GM23338 (cell line): ENCODE measurements around the gene GNB5. TPM values are rescaled to one million over a fixed set of nuclear protein-coding genes. Genes with fewer than 3 reads are reported as not detected.

Source experiments
- ATAC-seq: fragments of 200-7000 bp; cut with Tn5 transposase; 3 replicates; pipeline ENCODE4 v1.9.1; 2020
- DNase-seq: peaks from one replicate; pipeline ENCODE4 v3.0.0-alpha.2; 2015; ENCODE audit warnings: low spot score
- H2AFZ ChIP-seq: fragments of 200-600 bp; sonication (generic); 2 replicates; pipeline ENCODE4 v1.8.0; 2016; ENCODE audit warnings: antibody characterized with exemption, mild to moderate bottlenecking, moderate library complexity
- H3F3A ChIP-seq: fragments of 200-600 bp; sonication (generic); replicated peaks from 2 replicates; pipeline ENCODE4 v1.8.0; 2017; ENCODE audit warnings: antibody characterized with exemption, mixed run types, low read depth
- H3K27ac ChIP-seq: fragments of 200-600 bp; sonication (generic); 2 replicates; pipeline ENCODE4 v1.6.1; 2016; ENCODE audit warnings: low read depth
- H3K27me3 ChIP-seq: fragments of 200-600 bp; sonication (generic); 2 replicates; pipeline ENCODE4 v1.8.0; 2016; ENCODE audit warnings: mild to moderate bottlenecking, mixed run types, moderate library complexity; ENCODE audit not compliant: insufficient read depth
- H3K36me3 ChIP-seq: fragments of 200-600 bp; sonication (generic); 2 replicates; pipeline ENCODE4 v1.8.0; 2016; ENCODE audit warnings: mild to moderate bottlenecking; ENCODE audit not compliant: insufficient read depth
- H3K4me1 ChIP-seq: fragments of 200-600 bp; sonication (generic); 2 replicates; pipeline ENCODE4 v1.8.0; 2016; ENCODE audit warnings: mild to moderate bottlenecking, moderate library complexity; ENCODE audit not compliant: insufficient read depth
- H3K4me2 ChIP-seq: fragments of 200-600 bp; sonication (generic); 2 replicates; pipeline ENCODE4 v1.7.1; 2017; ENCODE audit warnings: mixed run types
- H3K4me3 ChIP-seq: fragments of 200-600 bp; sonication (generic); 2 replicates; pipeline ENCODE4 v1.6.1; 2016; ENCODE audit warnings: mixed run types
- H3K79me2 ChIP-seq: fragments of 200-600 bp; sonication (generic); replicated peaks from 2 replicates; pipeline ENCODE4 v1.8.0; 2017; ENCODE audit warnings: mild to moderate bottlenecking; ENCODE audit not compliant: insufficient read depth
- H3K9me2 ChIP-seq: fragments of 200-600 bp; sonication (generic); 2 replicates; pipeline ENCODE4 v1.8.0; 2017; ENCODE audit not compliant: insufficient read depth
- H4K20me1 ChIP-seq: fragments of 200-600 bp; sonication (generic); replicated peaks from 2 replicates; pipeline ENCODE4 v1.8.0; 2017; ENCODE audit warnings: mild to moderate bottlenecking; ENCODE audit not compliant: insufficient read depth
- H3K27ac Mint-ChIP-seq: 2 replicates; pipeline ENCODE4 v1.8.0; 2020; ENCODE audit warnings: inconsistent platforms, mild to moderate bottlenecking, moderate library complexity, mixed read lengths
- H3K27me3 Mint-ChIP-seq: 3 replicates; pipeline ENCODE4 v1.8.0; 2022; ENCODE audit warnings: low read depth, mild to moderate bottlenecking, moderate library complexity, mixed read lengths, inconsistent platforms; ENCODE audit not compliant: insufficient read depth, poor library complexity
- H3K36me3 Mint-ChIP-seq: 3 replicates; pipeline ENCODE4 v1.8.0; 2021; ENCODE audit warnings: low read depth, mild to moderate bottlenecking, inconsistent platforms, moderate library complexity, mixed read lengths
- H3K4me1 Mint-ChIP-seq: 3 replicates; pipeline ENCODE4 v1.8.0; 2020; ENCODE audit warnings: mild to moderate bottlenecking, inconsistent platforms, mixed read lengths
- H3K4me3 Mint-ChIP-seq: 3 replicates; pipeline ENCODE4 v1.8.0; 2021; ENCODE audit warnings: moderate library complexity, mild to moderate bottlenecking, inconsistent platforms, mixed read lengths
- H3K9me3 Mint-ChIP-seq: 3 replicates; pipeline ENCODE4 v1.8.0; 2020; ENCODE audit warnings: moderate library complexity, mild to moderate bottlenecking, inconsistent platforms, mixed read lengths
- CREB1 ChIP-seq: fragments of 250-450 bp; sonication (Bioruptor Pico); IDR thresholded peaks from 2 replicates; pipeline ENCODE4 v1.5.0; 2020; ENCODE audit warnings: low read depth, mild to moderate bottlenecking, moderate library complexity
- EZH2 ChIP-seq: fragments of 200-600 bp; sonication (generic); IDR thresholded peaks from one replicate; pipeline ENCODE4 v1.8.0; 2017; ENCODE audit warnings: antibody characterized with exemption, mild to moderate bottlenecking, low read depth; ENCODE audit not compliant: unreplicated experiment
- JUNB ChIP-seq: IDR thresholded peaks from one replicate; pipeline ENCODE4 v1.6.1; 2016; ENCODE audit warnings: antibody characterized with exemption; ENCODE audit not compliant: unreplicated experiment
- NANOG ChIP-seq: IDR thresholded peaks from 2 replicates; pipeline ENCODE4 v1.6.1; 2016; ENCODE audit warnings: antibody characterized with exemption, borderline replicate concordance
- POLR2AphosphoS5 ChIP-seq: IDR thresholded peaks from 2 replicates; pipeline ENCODE4 v1.6.1; 2016; ENCODE audit warnings: antibody characterized with exemption, low read depth
- ZNF114 ChIP-seq: fragments of 250-450 bp; sonication (Bioruptor Pico); IDR thresholded peaks from 2 replicates; pipeline ENCODE4 v1.5.0; 2020; ENCODE audit warnings: mild to moderate bottlenecking, moderate library complexity
- ZNF331 ChIP-seq: fragments of 250-450 bp; sonication (Bioruptor Pico); IDR thresholded peaks from 2 replicates; pipeline ENCODE4 v1.5.0; 2020; ENCODE audit warnings: low read depth, mild to moderate bottlenecking, moderate library complexity
- polyA plus RNA-seq: library from polyadenylated mRNA; unstranded; fragments of >200 nt; fragmentation: Nextera tagmentation; extraction: Ambion mirVana; gene quantifications from 2 replicates; pipeline ENCODE4 v1.2.1, GENCODE V29; 2016
- total RNA-seq: library from RNA; depleted of rRNA; stranded (reverse); fragments of >200 nt; shearing (Covaris generic); gene quantifications from 2 replicates; pipeline ENCODE4 v1.2.3, GENCODE V29; 2014
- TF ChIP-seq, protein P1 (sequence below): IDR thresholded peaks from one replicate; pipeline ENCODE4 v1.6.1; 2018; ENCODE audit warnings: antibody characterized with exemption; ENCODE audit not compliant: unreplicated experiment
- TF ChIP-seq, protein P2 (sequence below): fragments of 250-450 bp; sonication (Bioruptor Pico); IDR thresholded peaks from 2 replicates; pipeline ENCODE4 v1.5.0; 2020; ENCODE audit warnings: mild to moderate bottlenecking, moderate library complexity
- TF ChIP-seq, protein P3 (sequence below): IDR thresholded peaks from 2 replicates; pipeline ENCODE4 v1.6.1; 2016; ENCODE audit warnings: antibody characterized with exemption
- TF ChIP-seq, protein P4 (sequence below), 2 experiments: fragments of 200-600 bp in 1 of 2; sonication (generic) in 1 of 2; conservative IDR thresholded peaks; 2 replicates each; pipeline versions ENCODE4 v1.5.1 to v1.6.1; 2016 to 2017; ENCODE audit warnings: antibody characterized with exemption in 2 of 2, low read depth in 2 of 2, mild to moderate bottlenecking in 2 of 2, moderate library complexity in 1 of 2

GNB5 gene
- total and polyA plus RNA-seq, 2 experiments from 2014 or later, result 23.0 to 40.8 TPM

DNA sequence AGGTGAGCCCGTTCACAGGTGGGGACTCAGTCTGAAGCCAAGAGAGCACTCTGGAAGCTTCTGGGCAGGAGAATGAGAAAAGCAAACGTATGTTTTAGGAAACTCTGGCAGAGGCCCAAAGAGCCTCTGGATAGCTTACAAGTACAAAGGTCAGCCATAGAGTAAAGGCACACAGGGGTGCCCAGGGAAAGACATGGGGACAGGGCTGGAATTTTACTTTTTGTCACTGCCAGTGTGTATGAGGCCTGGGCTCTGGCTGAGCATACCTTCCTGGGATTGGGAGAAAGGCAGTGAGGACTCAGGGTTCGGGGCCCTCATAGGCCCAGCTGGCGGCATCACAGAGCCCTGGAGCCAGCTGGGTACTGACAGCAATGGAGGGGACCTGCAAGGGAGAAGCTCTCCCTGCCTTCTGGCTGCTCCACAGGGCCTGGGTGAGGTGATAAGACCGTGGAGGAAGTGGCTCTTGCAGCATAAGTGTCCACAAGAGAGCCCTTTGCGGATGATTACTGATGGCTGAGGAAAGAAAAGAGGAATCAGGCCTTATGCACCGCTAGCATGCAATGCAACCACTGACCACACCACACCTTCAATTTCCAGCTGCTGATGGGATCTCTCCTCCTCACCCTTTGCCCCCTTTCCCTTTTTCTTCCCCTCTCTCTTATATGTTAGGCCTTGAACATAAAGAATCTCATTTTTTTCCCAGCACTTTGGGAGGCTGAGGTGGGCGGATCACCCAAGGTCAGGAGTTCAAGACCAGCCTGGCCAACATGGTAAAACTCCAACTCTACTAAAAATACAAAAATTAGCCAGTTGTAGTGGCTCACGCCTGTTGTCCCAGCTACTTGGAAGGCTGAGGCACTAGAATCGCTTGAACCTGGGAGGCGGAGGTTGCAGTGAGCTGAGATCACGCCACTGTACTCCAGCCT, 53.5 kb downstream of the GNB5 start (continued):
- TF ChIP-seq, protein P1, sequence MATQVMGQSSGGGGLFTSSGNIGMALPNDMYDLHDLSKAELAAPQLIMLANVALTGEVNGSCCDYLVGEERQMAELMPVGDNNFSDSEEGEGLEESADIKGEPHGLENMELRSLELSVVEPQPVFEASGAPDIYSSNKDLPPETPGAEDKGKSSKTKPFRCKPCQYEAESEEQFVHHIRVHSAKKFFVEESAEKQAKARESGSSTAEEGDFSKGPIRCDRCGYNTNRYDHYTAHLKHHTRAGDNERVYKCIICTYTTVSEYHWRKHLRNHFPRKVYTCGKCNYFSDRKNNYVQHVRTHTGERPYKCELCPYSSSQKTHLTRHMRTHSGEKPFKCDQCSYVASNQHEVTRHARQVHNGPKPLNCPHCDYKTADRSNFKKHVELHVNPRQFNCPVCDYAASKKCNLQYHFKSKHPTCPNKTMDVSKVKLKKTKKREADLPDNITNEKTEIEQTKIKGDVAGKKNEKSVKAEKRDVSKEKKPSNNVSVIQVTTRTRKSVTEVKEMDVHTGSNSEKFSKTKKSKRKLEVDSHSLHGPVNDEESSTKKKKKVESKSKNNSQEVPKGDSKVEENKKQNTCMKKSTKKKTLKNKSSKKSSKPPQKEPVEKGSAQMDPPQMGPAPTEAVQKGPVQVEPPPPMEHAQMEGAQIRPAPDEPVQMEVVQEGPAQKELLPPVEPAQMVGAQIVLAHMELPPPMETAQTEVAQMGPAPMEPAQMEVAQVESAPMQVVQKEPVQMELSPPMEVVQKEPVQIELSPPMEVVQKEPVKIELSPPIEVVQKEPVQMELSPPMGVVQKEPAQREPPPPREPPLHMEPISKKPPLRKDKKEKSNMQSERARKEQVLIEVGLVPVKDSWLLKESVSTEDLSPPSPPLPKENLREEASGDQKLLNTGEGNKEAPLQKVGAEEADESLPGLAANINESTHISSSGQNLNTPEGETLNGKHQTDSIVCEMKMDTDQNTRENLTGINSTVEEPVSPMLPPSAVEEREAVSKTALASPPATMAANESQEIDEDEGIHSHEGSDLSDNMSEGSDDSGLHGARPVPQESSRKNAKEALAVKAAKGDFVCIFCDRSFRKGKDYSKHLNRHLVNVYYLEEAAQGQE, result no peak

DNA sequence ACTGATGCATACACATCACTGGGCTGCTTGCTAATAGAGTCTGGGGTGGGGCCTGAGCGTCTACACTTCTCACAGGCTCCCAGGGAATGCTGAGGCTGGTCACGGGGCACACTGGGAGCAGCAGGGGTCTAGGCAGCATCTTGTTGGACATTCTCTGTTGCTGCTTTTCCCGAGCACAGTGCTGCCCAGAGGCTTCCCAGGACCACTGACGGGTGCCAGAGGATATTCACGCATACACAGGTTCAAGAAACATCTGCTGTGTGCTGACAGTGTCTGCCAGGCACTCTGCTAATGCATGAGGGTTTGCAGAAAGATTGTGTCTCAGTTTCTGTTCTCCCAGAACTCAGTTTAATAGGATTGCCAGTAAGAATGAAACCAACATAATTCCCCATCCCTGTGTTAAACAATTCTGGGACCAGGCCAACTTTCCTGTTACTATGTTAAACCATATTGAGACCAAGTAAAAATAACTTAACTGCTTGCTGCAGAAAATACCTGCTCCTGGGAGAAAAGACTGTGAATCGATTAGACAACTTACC, 54.7 kb downstream of the GNB5 start:
- ATAC-seq (no peak), DNase-seq (no peak)
- H3K4me2 ChIP-seq, result no peak overlapping the region
- H3K4me3 Mint-ChIP-seq, result no peak overlapping the region
- peak overlapping the region; percentile 48; the same call in 1 of the 2 replicates for H3K27ac ChIP-seq
- peaks cover 13% of the 10 kb centered on the region for H3K4me1 Mint-ChIP-seq
- H3K27me3 ChIP-seq, result no peaks in the 10 kb centered on the region
- no peaks in the 10 kb centered on the region for H3K9me2 ChIP-seq
- H4K20me1 ChIP-seq, result no peaks in the 10 kb centered on the region
- H3K27ac Mint-ChIP-seq, result no peak overlapping the region
- no peak overlapping the region for H3K4me3 ChIP-seq
- H3F3A ChIP-seq, result no peaks in the 10 kb centered on the region
- H3K9me3 Mint-ChIP-seq, result no peaks in the 10 kb centered on the region
- peaks cover 9% of the 10 kb centered on the region for H3K36me3 Mint-ChIP-seq
- no peaks in the 10 kb centered on the region for H3K79me2 ChIP-seq
- H3K27me3 Mint-ChIP-seq, result peaks cover 2% of the 10 kb centered on the region
- H3K4me1 ChIP-seq, result no peaks in the 10 kb centered on the region
- peaks cover 10% of the 10 kb centered on the region for H3K36me3 ChIP-seq
- TF ChIP-seq ZNF331 (CRISPR knock-in tag), result no peak
- TF ChIP-seq POLR2AphosphoS5, result no peak
- TF ChIP-seq, protein P2, sequence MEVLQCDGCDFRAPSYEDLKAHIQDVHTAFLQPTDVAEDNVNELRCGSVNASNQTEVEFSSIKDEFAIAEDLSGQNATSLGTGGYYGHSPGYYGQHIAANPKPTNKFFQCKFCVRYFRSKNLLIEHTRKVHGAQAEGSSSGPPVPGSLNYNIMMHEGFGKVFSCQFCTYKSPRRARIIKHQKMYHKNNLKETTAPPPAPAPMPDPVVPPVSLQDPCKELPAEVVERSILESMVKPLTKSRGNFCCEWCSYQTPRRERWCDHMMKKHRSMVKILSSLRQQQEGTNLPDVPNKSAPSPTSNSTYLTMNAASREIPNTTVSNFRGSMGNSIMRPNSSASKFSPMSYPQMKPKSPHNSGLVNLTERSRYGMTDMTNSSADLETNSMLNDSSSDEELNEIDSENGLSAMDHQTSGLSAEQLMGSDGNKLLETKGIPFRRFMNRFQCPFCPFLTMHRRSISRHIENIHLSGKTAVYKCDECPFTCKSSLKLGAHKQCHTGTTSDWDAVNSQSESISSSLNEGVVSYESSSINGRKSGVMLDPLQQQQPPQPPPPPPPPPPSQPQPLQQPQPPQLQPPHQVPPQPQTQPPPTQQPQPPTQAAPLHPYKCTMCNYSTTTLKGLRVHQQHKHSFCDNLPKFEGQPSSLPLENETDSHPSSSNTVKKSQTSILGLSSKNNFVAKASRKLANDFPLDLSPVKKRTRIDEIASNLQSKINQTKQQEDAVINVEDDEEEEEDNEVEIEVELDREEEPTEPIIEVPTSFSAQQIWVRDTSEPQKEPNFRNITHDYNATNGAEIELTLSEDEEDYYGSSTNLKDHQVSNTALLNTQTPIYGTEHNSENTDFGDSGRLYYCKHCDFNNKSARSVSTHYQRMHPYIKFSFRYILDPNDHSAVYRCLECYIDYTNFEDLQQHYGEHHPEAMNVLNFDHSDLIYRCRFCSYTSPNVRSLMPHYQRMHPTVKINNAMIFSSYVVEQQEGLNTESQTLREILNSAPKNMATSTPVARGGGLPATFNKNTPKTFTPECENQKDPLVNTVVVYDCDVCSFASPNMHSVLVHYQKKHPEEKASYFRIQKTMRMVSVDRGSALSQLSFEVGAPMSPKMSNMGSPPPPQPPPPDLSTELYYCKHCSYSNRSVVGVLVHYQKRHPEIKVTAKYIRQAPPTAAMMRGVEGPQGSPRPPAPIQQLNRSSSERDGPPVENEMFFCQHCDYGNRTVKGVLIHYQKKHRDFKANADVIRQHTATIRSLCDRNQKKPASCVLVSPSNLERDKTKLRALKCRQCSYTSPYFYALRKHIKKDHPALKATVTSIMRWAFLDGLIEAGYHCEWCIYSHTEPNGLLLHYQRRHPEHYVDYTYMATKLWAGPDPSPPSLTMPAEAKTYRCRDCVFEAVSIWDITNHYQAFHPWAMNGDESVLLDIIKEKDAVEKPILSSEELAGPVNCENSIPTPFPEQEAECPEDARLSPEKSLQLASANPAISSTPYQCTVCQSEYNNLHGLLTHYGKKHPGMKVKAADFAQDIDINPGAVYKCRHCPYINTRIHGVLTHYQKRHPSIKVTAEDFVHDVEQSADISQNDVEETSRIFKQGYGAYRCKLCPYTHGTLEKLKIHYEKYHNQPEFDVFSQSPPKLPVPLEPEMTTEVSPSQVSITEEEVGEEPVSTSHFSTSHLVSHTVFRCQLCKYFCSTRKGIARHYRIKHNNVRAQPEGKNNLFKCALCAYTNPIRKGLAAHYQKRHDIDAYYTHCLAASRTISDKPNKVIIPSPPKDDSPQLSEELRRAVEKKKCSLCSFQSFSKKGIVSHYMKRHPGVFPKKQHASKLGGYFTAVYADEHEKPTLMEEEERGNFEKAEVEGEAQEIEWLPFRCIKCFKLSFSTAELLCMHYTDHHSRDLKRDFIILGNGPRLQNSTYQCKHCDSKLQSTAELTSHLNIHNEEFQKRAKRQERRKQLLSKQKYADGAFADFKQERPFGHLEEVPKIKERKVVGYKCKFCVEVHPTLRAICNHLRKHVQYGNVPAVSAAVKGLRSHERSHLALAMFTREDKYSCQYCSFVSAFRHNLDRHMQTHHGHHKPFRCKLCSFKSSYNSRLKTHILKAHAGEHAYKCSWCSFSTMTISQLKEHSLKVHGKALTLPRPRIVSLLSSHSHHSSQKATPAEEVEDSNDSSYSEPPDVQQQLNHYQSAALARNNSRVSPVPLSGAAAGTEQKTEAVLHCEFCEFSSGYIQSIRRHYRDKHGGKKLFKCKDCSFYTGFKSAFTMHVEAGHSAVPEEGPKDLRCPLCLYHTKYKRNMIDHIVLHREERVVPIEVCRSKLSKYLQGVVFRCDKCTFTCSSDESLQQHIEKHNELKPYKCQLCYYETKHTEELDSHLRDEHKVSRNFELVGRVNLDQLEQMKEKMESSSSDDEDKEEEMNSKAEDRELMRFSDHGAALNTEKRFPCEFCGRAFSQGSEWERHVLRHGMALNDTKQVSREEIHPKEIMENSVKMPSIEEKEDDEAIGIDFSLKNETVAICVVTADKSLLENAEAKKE (CRISPR knock-in tag), result no peak
- no peak for TF ChIP-seq NANOG
- no peak for TF ChIP-seq EZH2
- TF ChIP-seq, protein P3, sequence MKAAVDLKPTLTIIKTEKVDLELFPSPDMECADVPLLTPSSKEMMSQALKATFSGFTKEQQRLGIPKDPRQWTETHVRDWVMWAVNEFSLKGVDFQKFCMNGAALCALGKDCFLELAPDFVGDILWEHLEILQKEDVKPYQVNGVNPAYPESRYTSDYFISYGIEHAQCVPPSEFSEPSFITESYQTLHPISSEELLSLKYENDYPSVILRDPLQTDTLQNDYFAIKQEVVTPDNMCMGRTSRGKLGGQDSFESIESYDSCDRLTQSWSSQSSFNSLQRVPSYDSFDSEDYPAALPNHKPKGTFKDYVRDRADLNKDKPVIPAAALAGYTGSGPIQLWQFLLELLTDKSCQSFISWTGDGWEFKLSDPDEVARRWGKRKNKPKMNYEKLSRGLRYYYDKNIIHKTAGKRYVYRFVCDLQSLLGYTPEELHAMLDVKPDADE, result no peak
- no peak for TF ChIP-seq JUNB
- TF ChIP-seq CREB1 (CRISPR knock-in tag), result no peak
- TF ChIP-seq, protein P4, sequence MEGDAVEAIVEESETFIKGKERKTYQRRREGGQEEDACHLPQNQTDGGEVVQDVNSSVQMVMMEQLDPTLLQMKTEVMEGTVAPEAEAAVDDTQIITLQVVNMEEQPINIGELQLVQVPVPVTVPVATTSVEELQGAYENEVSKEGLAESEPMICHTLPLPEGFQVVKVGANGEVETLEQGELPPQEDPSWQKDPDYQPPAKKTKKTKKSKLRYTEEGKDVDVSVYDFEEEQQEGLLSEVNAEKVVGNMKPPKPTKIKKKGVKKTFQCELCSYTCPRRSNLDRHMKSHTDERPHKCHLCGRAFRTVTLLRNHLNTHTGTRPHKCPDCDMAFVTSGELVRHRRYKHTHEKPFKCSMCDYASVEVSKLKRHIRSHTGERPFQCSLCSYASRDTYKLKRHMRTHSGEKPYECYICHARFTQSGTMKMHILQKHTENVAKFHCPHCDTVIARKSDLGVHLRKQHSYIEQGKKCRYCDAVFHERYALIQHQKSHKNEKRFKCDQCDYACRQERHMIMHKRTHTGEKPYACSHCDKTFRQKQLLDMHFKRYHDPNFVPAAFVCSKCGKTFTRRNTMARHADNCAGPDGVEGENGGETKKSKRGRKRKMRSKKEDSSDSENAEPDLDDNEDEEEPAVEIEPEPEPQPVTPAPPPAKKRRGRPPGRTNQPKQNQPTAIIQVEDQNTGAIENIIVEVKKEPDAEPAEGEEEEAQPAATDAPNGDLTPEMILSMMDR (conservative IDR thresholded peaks at IDR 0.05; ENCODE audit: low read depth in 2 of 2), result no peak
- no peak for TF ChIP-seq ZNF114
- no peak overlapping the region for H2AFZ ChIP-seq
